ENCODE measurements around the gene LDB2. TPM values are rescaled to one million over a fixed set of nuclear protein-coding genes. Genes with fewer than 3 reads are reported as not detected.

Gene LDB2
- total and polyA plus RNA-seq, 2 donors (not counting 1 experiment from before 2014, with no cell fraction given), result not detected

GRCh38 chr4:16764622-16765021 lies 133.8 kb downstream of the LDB2 start:
- no peak overlapping the region for H3K4me3 ChIP-seq (ENCODE audit: control extremely low read depth in 1 of 5, extremely low read depth in 1 of 5, insufficient read depth in 1 of 5, low read depth in 2 of 5, low read length in 4 of 5)
- H3K9me3 Mint-ChIP-seq (ENCODE audit: insufficient read depth), result peaks cover 2% of the 10 kb centered on the region
- H3K27ac ChIP-seq (ENCODE audit: low read length in 2 of 2), result no peak overlapping the region
- ChIA-PET POLR2A (no interaction called here), CTCF (no interaction called here)
- H3K4me1 Mint-ChIP-seq, result no peaks in the 10 kb centered on the region
- DNase-seq (no peak), ATAC-seq (ENCODE audit: low read depth) (no peak)
- no peaks in the 10 kb centered on the region for H3K4me1 ChIP-seq (ENCODE audit: control insufficient read depth in 2 of 2, insufficient read depth in 2 of 2, low read length in 2 of 2)
- no peak overlapping the region for H3K4me3 Mint-ChIP-seq
- no peak overlapping the region for H3K27ac Mint-ChIP-seq
- H3K79me2 ChIP-seq (ENCODE audit: control insufficient read depth, insufficient read depth, low read length), result no peaks in the 10 kb centered on the region
- no peaks in the 10 kb centered on the region for H4K20me1 ChIP-seq (ENCODE audit: control insufficient read depth, insufficient read depth, low read length, poor library complexity, severe bottlenecking)
- H3K9ac ChIP-seq (ENCODE audit: low read length), result no peak overlapping the region
- no peak overlapping the region for H2AFZ ChIP-seq (ENCODE audit: insufficient read depth, low read depth, low read length, poor library complexity, severe bottlenecking)
- H3K27me3 ChIP-seq (replicated peaks in 1 of 4; ENCODE audit: control extremely low read depth in 1 of 4, control insufficient read depth in 3 of 4, insufficient read depth in 4 of 4, low read length in 3 of 4), result no peaks in the 10 kb centered on the region
- H3K9me3 ChIP-seq (ENCODE audit: control extremely low read depth in 1 of 3, control insufficient read depth in 2 of 3, insufficient read depth in 1 of 3, low read length in 2 of 3), result no peaks in the 10 kb centered on the region
- H3K27me3 Mint-ChIP-seq, result no peaks in the 10 kb centered on the region
- H3K4me2 ChIP-seq (replicated peaks; ENCODE audit: low read depth, low read length, poor library complexity, severe bottlenecking), result no peak overlapping the region
- 91% methylated on average over 6 of the region's 6 CpGs for WGBS (ENCODE audit: insufficient coverage)
- intact Hi-C loops (cut with micrococcal nuclease), result no loop called here
- H3K36me3 ChIP-seq (replicated peaks in 1 of 2; ENCODE audit: control extremely low read depth in 1 of 2, control insufficient read depth in 1 of 2, extremely low read depth in 1 of 2, insufficient read depth in 2 of 2, low read length in 1 of 2), result no peaks in the 10 kb centered on the region
- no peak for TF ChIP-seq EZH2 (IDR thresholded peaks at IDR 0.05; ENCODE audit: borderline replicate concordance, insufficient read depth, low read depth, low read length, poor library complexity, severe bottlenecking)
- TF ChIP-seq CTCF (IDR thresholded peaks at IDR 0.05), result no peak

- Histone ChIP-seq H3K4me1 (ENCODE audit: control insufficient read depth in 2 of 2, insufficient read depth in 2 of 2, low read length in 2 of 2) (no peaks in the 10 kb centered on the region), H3K9me3 (ENCODE audit: control extremely low read depth in 1 of 3, control insufficient read depth in 2 of 3, insufficient read depth in 1 of 3, low read length in 2 of 3) (peaks cover 0 to 2% (median 0%) of the 10 kb centered on the region in 3 donors), H3K9ac (ENCODE audit: low read length) (no peak overlapping the region), H3K4me3 (ENCODE audit: control extremely low read depth in 1 of 5, extremely low read depth in 1 of 5, insufficient read depth in 1 of 5, low read depth in 2 of 5, low read length in 4 of 5) (no peak overlapping the region), H3K27me3 (replicated peaks in 1 of 4; ENCODE audit: control extremely low read depth in 1 of 4, control insufficient read depth in 3 of 4, insufficient read depth in 4 of 4, low read length in 3 of 4) (no peaks in the 10 kb centered on the region), H2AFZ (ENCODE audit: insufficient read depth, low read depth, low read length, poor library complexity, severe bottlenecking) (no peak overlapping the region), H3K27ac (ENCODE audit: low read length in 2 of 2) (no peak overlapping the region), H3K36me3 (replicated peaks in 1 of 2; ENCODE audit: control extremely low read depth in 1 of 2, control insufficient read depth in 1 of 2, extremely low read depth in 1 of 2, insufficient read depth in 2 of 2, low read length in 1 of 2) (no peaks in the 10 kb centered on the region), H3K4me2 (replicated peaks; ENCODE audit: low read depth, low read length, poor library complexity, severe bottlenecking) (no peak overlapping the region), H3K79me2 (ENCODE audit: control insufficient read depth, insufficient read depth, low read length) (no peaks in the 10 kb centered on the region), H4K20me1 (ENCODE audit: control insufficient read depth, insufficient read depth, low read length, poor library complexity, severe bottlenecking) (no peaks in the 10 kb centered on the region)
- DNase-seq (no peak), ATAC-seq (ENCODE audit: low read depth) (no peak)
- Mint-ChIP-seq H3K9me3 (ENCODE audit: insufficient read depth) (peaks cover 2% of the 10 kb centered on the region), H3K4me3 (no peak overlapping the region), H3K27ac (no peak overlapping the region), H3K4me1 (no peaks in the 10 kb centered on the region), H3K27me3 (no peaks in the 10 kb centered on the region)
- no CpG with 5 or more reads among the region's 6 CpGs for WGBS (ENCODE audit: insufficient coverage)
- TF ChIP-seq EZH2 (IDR thresholded peaks at IDR 0.05; ENCODE audit: borderline replicate concordance, insufficient read depth, low read depth, low read length, poor library complexity, severe bottlenecking) (no peak), CTCF (IDR thresholded peaks at IDR 0.05) (no peak)
- intact Hi-C loops (cut with micrococcal nuclease), result no loop called here
- CTCF ChIA-PET, result no interaction called here
- POLR2A ChIA-PET, result no interaction called here
These were observed 137.7 kb downstream of the LDB2 start for GRCh38 chr4:16760617-16761363.
